HFFc6 (cell line): ENCODE results near the gene CDKL2. TPM values are rescaled to one million over a fixed set of nuclear protein-coding genes. Genes with fewer than 3 reads are reported as not detected.

Experiments used
- total RNA-seq, 6 experiments: library from RNA; stranded (reverse); fragmentation: NEBNext Ultra II Directional; extraction: Animal tissue kit (Norgen Biotek cat#: 25700); gene quantifications; 2 replicates in 1 of 6; 3 replicates in 5 of 6; pipeline ENCODE4 v1.2.3, GENCODE V29; 2021

The CDKL2 gene
- total RNA-seq, 6 experiments from 2014 or later, result 0.14 to 0.38 (median 0.19) TPM

Other genes with a start within 250 kb of the CDKL2 start
- gene RCHY1, start 116.1 kb downstream of the CDKL2 start, total RNA-seq, result 10 to 100 TPM; 14.8 to 19.5 (median 17.5) TPM
- gene THAP6, start 116.1 kb downstream of the CDKL2 start, total RNA-seq, result 10 to 100 TPM; 14.2 to 20.6 (median 17.8) TPM
- gene ODAPH, start 74.5 kb downstream of the CDKL2 start, total RNA-seq, result not detected
- gene G3BP2, start 42.9 kb upstream of the CDKL2 start, total RNA-seq, result 100 to 1,000 TPM; 157 to 169 (median 168) TPM
- gene USO1, start 94.0 kb upstream of the CDKL2 start, total RNA-seq, result 100 to 1,000 TPM in 1 of 6 experiments, 10 to 100 TPM in 5; 86.4 to 108 (median 95.1) TPM